GM21529 (cell line): Measurements from ENCODE around the gene LRP1B.
"Not testable (repeated sequence)": the region's sequence is repeated elsewhere in the genome, so short reads cannot be mapped to it uniquely, and the experiment has no call there.

Experiments used
- ATAC-seq: cut with Tn5 transposase; IDR thresholded peaks from one replicate; pipeline ENCODE4 v1.9.1; 2021; ENCODE audit not compliant: unreplicated experiment

The LRP1B gene

GRCh38 chr2:140975237-140975636 lies 1155.6 kb downstream of the LRP1B start:
- no peak for ATAC-seq

GRCh38 chr2:140972724-140973123 lies 1158.1 kb downstream of the LRP1B start:
- ATAC-seq, result no peak

- not testable (repeated sequence) for ATAC-seq
These were observed 1166.5 kb downstream of the LRP1B start for GRCh38 chr2:140964324-140964723.

- ATAC-seq, result no peak
These were observed 1180.9 kb downstream of the LRP1B start for GRCh38 chr2:140949932-140950331.

DNA sequence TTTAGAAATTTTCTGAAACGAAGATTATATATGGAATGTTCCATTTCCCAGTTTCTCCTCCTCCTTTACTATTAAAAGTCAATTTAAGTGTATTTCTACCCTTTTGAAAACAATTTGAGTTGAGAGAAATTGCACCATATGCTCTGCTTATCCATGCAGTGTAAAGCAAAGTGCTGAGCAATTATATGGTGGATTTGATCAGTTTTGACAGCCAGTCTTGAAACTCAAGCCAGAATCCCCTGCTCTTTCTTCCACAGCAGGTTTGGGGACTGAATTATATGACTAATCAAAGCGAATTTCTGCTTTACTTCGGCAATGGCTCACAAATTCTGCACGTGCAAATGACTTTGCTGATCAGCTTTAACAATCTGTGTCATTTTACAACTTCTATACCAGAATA lies 1183.6 kb downstream of the LRP1B start:
- no peak for ATAC-seq

DNA sequence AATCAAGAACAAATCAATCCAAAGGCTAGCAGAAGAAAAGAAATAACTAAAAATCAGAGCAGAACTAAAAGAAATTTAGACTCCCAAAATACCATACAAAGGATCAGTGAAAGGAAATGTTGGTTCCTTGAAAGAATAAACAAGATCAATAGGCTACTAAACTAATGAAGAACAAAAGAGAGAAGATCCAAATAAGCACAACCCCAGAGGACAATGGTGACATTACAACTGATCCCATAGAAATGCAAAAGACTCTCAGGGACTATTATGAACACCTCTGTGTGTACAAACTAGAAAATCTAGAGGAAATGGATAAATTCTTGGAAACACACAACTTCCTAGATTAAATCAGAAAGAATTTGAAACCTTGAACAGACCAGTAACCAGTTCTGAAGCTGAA lies 1186.9 kb downstream of the LRP1B start:
- ATAC-seq, result no peak

DNA sequence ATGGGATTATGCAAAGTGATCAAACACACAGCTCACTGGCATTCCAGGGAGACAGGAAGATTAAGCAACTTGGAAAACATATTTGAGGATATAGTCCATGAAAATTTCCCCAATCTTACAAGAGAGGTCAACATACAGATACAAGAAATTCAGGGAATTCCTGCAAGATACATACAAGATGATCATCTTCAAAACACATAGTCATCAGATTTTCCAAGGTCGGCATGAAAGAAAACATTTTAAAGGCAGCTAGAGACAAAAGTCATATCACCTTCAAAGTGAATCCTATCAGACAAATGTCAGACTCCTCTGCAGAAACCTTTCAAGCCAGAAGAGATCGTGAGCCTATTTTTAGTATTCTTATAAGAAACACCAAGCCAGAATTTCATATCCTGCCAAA lies 1188.5 kb downstream of the LRP1B start:
- no peak for ATAC-seq

- no peak for ATAC-seq
These were observed 1201.0 kb downstream of the LRP1B start for GRCh38 chr2:140929849-140930248.

DNA sequence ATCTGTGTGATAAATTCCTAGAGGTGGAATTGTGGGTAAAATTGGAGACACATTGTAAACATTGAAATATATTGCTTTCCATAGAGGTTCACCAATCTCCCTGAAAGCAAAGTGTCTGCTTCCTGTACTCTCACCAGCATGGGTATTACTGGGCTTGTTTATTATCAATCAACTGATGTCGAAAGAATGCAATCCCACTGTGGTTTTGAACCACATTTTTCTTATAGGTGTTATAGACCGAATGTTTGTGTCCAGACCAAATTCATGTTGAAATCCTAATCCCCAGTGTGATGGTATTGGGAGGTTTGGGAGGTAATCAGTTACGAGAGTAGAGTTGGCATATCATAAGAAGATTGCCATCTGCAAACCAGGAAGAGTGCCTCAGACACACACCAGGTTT lies 1212.4 kb downstream of the LRP1B start:
- ATAC-seq, result no peak

- ATAC-seq, result no peak
These were observed 1214.4 kb downstream of the LRP1B start for GRCh38 chr2:140916410-140916809.

DNA sequence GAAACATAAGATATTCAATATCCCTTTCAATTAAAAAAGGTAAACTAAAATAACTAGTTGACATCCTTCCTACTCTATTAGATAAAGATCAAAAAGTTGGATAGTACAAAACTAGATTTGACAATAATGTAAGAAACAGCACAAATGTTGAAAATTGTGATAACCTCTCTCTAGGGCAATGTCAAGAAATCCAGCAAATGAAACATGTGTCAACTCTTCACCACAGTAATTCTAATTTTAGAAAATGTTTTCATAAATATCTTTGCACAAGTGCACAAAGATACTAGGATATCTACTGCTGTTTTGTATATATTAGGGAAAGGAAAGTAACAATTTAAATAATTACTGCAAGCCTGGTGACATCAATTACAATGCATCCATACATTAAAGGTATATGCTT lies 1220.1 kb downstream of the LRP1B start:
- no peak for ATAC-seq

DNA sequence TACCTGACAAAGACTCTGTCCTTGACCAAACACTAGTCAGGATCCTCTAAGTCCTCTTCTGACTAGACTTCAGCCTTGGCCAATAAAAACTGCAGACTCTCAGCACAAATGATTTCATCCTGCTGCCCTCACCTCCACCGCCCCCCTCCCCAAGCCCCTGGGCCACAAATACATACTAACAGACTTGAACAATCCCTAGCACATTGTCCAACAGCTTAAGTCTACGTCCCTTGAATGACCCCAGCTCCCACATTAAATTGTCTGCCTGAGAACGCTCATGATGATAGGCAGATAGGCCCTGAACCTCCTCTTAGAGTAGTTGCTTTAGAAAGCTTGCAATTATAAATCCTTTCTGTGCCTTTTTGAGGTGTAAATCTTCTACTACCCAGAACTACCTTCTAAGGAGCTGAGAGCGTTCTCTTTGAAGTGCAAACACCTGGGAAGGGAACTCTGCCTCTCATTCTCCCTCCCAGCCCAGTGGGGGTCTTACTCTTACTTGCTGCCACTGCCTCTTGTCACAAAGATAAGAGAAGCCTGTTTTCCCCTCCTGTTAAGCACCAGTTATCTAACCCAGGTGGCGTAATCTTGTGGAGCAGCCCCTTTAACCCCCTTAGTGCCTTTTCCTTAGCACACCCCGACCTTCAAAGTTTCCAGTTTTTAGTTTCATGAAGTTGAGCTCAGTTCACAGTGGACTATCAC lies 1225.6 kb downstream of the LRP1B start:
- ATAC-seq, result no peak

DNA sequence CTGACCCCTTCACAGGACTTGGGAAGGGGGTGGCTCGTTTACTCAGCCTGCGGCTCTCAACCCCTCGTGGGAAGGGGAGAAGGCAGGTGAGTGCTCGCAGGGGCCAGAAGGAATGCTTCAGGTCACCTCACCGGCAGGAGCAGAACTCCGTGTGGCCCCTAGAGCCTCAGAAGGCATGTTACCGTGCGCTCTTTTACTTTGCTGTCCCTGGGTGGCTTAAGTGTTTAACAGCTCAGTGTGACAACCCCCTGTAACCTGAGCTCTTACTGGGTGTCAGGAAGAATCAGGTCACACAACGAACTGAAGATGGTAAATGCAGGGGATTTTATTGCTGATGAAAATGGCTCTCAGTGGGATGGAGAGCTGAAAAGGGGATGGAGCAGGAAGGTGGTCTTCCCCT lies 1235.4 kb downstream of the LRP1B start:
- no peak for ATAC-seq

- ATAC-seq, result no peak
These were observed 1237.1 kb downstream of the LRP1B start for GRCh38 chr2:140893685-140894084.

GRCh38 chr2:140892911-140893637 lies 1237.7 kb downstream of the LRP1B start:
- no peak for ATAC-seq

- ATAC-seq, result no peak
These were observed 1238.4 kb downstream of the LRP1B start for GRCh38 chr2:140892436-140892835.

DNA sequence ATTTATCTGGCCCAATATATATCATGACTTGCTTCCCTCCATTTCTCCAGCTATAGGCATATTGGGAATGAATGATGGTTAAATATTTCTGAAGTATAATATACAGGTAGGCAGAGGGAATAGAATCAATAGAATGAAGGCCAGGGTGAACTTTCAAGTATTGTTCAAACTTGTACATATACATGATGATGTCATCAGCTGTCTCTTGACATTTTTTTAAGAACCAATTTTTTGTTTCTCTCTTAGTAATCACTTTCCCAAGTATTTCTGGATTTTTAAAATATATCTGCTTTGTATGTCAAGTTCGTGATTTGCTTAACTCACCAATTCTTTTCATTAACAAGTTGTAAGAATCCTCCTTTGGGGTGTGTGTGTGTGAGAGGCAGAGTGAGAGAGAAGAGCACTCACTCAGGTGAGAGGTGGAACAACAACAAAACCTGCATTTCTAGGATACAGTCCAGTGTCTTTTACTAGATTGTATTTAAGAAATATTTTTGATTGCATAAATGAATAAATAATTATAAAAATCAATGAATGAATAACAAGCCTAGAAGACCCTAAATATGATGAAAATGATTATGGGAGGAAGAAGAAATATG lies 1239.1 kb downstream of the LRP1B start:
- no peak for ATAC-seq

GRCh38 chr2:140882671-140883620 lies 1247.9 kb downstream of the LRP1B start:
- ATAC-seq, result no peak

GRCh38 chr2:140880573-140880972 lies 1250.2 kb downstream of the LRP1B start:
- no peak for ATAC-seq

DNA sequence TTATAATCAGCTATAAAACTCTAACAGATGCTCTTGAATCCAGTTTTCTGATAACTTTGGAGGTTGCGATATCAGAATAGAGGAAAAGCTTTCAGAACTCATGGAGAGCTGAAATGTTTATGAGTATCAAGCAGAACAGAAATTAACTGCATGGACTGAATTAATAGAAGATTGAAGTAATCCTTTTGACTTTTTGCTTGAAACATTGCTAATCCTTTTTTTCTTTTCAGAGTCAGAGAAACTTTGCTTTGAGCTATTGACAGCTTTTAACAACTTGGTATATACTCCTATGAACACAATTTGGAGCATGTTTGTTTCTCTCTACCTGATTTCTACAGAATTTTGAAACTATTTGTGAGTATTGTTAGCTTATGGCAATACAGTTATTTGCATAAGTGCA lies 1254.8 kb downstream of the LRP1B start:
- no peak for ATAC-seq

GRCh38 chr2:140873915-140874531 lies 1256.8 kb downstream of the LRP1B start:
- no peak for ATAC-seq
